ENCODE results near the gene SLC25A12. TPM values are rescaled to one million over a fixed set of nuclear protein-coding genes. Genes with fewer than 3 reads are reported as not detected.

Gene SLC25A12
- total and polyA plus RNA-seq, 7 donors = 19.1 to 83.6 (median 66.5) TPM

DNA sequence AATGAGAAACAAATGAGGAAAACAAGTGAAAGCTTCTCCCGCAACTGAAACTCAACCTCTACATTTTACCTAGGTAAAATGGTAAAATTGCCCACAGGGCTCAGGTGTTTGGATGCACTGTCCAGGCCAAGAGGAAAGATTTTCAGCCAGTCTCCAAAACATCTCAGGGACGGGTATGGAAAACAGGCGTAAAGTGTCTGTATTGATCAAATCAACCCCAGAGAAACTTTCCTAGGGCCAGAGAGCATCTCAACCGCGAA is 27.9 kb upstream of the SLC25A12 start:
- intact Hi-C loops (cut with DNase I) = loop anchor here in 1 of 2 donors (2.0 to 10.0 kb wide), 2 partner anchors 27 to 183 kb away; partner anchors contain the start of genes DLX2 and SLC25A12
- H3K36me3 ChIP-seq (ENCODE audit: insufficient read depth in 1 of 2, low read depth in 1 of 2) = peaks cover 0 to 16% of the 10 kb centered on the region in 2 donors
- ATAC-seq = no peak
- H3K4me1 ChIP-seq = peaks cover 26% of the 10 kb centered on the region
- no peak for DNase-seq
- no peaks in the 10 kb centered on the region for H3K9me3 ChIP-seq
- TF ChIP-seq, protein P1, sequence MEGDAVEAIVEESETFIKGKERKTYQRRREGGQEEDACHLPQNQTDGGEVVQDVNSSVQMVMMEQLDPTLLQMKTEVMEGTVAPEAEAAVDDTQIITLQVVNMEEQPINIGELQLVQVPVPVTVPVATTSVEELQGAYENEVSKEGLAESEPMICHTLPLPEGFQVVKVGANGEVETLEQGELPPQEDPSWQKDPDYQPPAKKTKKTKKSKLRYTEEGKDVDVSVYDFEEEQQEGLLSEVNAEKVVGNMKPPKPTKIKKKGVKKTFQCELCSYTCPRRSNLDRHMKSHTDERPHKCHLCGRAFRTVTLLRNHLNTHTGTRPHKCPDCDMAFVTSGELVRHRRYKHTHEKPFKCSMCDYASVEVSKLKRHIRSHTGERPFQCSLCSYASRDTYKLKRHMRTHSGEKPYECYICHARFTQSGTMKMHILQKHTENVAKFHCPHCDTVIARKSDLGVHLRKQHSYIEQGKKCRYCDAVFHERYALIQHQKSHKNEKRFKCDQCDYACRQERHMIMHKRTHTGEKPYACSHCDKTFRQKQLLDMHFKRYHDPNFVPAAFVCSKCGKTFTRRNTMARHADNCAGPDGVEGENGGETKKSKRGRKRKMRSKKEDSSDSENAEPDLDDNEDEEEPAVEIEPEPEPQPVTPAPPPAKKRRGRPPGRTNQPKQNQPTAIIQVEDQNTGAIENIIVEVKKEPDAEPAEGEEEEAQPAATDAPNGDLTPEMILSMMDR (IDR thresholded peaks at IDR 0.05) = no peak
- no peaks in the 10 kb centered on the region for H3K27me3 ChIP-seq (ENCODE audit: insufficient read depth in 3 of 3, low read length in 2 of 3)
- H3K27ac ChIP-seq = peak overlapping the region; percentile 97
- 10 to 15% (median 11%) methylated on average over 5 of the region's 5 CpGs for WGBS, 3 donors
- H3K4me3 ChIP-seq = peak overlapping the region; percentile 95

DNA sequence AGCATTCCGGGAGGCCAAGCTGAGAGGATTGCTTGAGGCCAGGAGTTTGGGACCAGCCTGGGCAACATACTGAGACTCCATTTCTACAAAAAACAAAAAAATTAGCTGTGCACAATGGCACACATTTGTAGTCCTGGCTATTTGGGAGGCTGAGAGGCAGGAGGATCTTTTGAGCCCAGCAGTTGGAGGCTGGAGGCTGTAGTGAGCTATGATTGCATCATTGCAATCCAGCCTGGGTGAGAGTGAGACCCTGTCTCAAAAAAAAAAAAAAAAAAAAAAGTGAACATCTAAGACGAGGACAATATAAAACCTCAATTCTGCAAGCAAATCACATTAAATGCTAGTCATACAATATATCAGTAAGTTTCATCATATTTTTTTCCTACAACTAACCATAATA is 25.4 kb upstream of the SLC25A12 start:
- no peak for DNase-seq
- Histone ChIP-seq H3K9me3 (no peaks in the 10 kb centered on the region), H3K36me3 (ENCODE audit: insufficient read depth in 1 of 2, low read depth in 1 of 2) (no peaks in the 10 kb centered on the region), H3K4me1 (peaks cover 25% of the 10 kb centered on the region), H3K27me3 (ENCODE audit: insufficient read depth in 3 of 3, low read length in 2 of 3) (no peaks in the 10 kb centered on the region), H3K4me3 (no peak overlapping the region), H3K27ac (no peak overlapping the region)
- TF ChIP-seq, protein P1 (IDR thresholded peaks at IDR 0.05) = no peak
- intact Hi-C loops (cut with DNase I) = no loop called here
- 79 to 88% (median 82%) methylated on average over 2 of the region's 2 CpGs for WGBS, 3 donors
- no peak for ATAC-seq

DNA sequence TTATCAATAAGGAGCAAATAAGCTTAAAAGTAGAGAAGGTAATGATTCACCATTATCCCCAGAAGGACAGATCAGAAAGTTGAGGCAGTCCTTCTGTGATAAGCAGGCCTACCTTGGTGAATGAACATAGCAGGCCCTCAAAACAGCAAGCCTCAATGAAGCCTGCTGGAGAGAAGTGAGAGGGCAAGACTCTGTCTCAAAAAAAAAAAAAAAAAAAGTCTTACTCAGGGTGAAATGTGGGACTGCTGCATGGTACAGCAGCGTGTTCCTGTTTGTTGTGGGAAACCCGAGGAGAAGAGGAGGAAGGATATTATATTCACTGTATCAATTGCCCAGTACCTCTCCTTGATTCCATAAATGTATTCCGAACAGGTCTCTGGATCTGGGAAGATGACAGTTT is 19.5 kb upstream of the SLC25A12 start:
- Histone ChIP-seq H3K9me3 (no peaks in the 10 kb centered on the region), H3K4me3 (no peak overlapping the region), H3K36me3 (ENCODE audit: insufficient read depth in 1 of 2, low read depth in 1 of 2) (no peaks in the 10 kb centered on the region), H3K4me1 (peaks cover 15% of the 10 kb centered on the region), H3K27me3 (ENCODE audit: insufficient read depth in 3 of 3, low read length in 2 of 3) (no peaks in the 10 kb centered on the region), H3K27ac (peak overlapping the region; percentile 56)
- 39 to 74% (median 53%) methylated on average over 3 of the region's 3 CpGs for WGBS, 3 donors
- intact Hi-C loops (cut with DNase I) = no loop called here
- TF ChIP-seq, protein P1 (IDR thresholded peaks at IDR 0.05) = no peak
- ATAC-seq = peak in 2 of 4 donors; percentile 39 to 52
- DNase-seq = no peak

DNA sequence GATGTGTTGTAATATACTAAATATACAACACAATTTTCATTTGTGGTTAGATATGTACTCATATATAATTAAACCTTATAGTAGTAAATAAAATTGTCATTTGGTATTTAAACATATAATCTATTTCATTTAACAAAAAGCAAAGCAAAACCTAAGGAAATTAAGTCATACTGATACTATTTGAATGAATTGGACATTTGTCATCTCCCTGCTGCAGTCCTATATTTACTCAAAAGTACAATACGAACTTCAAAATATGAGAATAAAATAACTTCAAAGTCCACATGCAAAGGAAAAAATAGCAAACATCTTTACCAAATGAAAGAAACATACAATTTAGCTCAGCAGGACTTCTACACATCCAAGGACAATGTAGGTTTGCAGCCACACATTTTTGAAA is 16.4 kb upstream of the SLC25A12 start:
- DNase-seq (no peak), ATAC-seq (no peak)
- H3K36me3 ChIP-seq (ENCODE audit: insufficient read depth in 1 of 2, low read depth in 1 of 2) = no peaks in the 10 kb centered on the region
- no peak overlapping the region for H3K4me3 ChIP-seq
- H3K27ac ChIP-seq = no peak overlapping the region
- H3K27me3 ChIP-seq (ENCODE audit: insufficient read depth in 3 of 3, low read length in 2 of 3) = no peaks in the 10 kb centered on the region
- intact Hi-C loops (cut with DNase I) = no loop called here
- no peaks in the 10 kb centered on the region for H3K9me3 ChIP-seq
- TF ChIP-seq, protein P1 (IDR thresholded peaks at IDR 0.05) = no peak
- H3K4me1 ChIP-seq = peaks cover 15% of the 10 kb centered on the region
- 74 to 79% (median 75%) methylated on average over 1 of the region's 1 CpG for WGBS, 3 donors

DNA sequence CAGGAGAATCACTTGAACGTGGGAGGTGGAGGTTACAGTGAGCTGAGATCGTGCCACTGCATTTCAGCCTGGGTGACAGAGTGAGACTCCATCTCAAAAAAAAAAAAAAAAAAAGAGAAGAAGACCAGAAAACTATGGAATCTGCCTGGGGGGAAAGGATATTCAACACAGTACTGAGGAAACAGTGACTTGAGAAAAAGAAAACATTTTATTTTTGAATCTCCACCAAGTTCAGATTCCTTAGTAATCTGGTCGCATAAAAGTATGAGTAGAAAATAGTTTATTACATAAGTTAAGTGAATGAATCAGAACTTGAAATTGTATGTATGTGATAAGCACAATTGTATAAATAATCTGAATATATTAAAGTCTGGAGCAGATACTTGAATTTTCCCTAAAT is 15.2 kb upstream of the SLC25A12 start:
- intact Hi-C loops (cut with DNase I) = no loop called here
- TF ChIP-seq, protein P1 (IDR thresholded peaks at IDR 0.05) = no peak
- H3K27ac ChIP-seq = no peak overlapping the region
- H3K9me3 ChIP-seq = no peaks in the 10 kb centered on the region
- ATAC-seq (no peak), DNase-seq (no peak)
- H3K36me3 ChIP-seq (ENCODE audit: insufficient read depth in 1 of 2, low read depth in 1 of 2) = no peaks in the 10 kb centered on the region
- 87 to 89% (median 88%) methylated on average over 3 of the region's 3 CpGs for WGBS, 3 donors
- no peak overlapping the region for H3K4me3 ChIP-seq
- peaks cover 8% of the 10 kb centered on the region for H3K4me1 ChIP-seq
- H3K27me3 ChIP-seq (ENCODE audit: insufficient read depth in 3 of 3, low read length in 2 of 3) = no peaks in the 10 kb centered on the region

Measured in psoas muscle (tissue), 8 donors.